H1 (cell line): ENCODE data around the gene MICU2. TPM values are rescaled to one million over a fixed set of nuclear protein-coding genes. Genes with fewer than 3 reads are reported as not detected.
"Not testable (repeated sequence)": the region's sequence is repeated elsewhere in the genome, so short reads cannot be mapped to it uniquely, and the experiment has no call there.

Source experiments
- CTCF ChIA-PET: fragments of 300-600 bp; sonication (Branson Sonifier 250); formaldehyde crosslinking; loops from one replicate; lab custom pipeline; 2021; ENCODE audit not compliant: partially characterized antibody; lab: Charles Lee
- POLR2A ChIA-PET: fragments of 300-600 bp; sonication (Branson Sonifier 250); formaldehyde crosslinking; loops from one replicate; lab custom pipeline; 2021; ENCODE audit warnings: inconsistent platforms; ENCODE audit not compliant: partially characterized antibody; lab: Charles Lee
- DNase-seq, 2 experiments: peaks; one replicate each; pipeline versions ENCODE4 v3.0.0 to v3.0.0-alpha.2; 2010 to 2022; ENCODE audit warnings: low spot score in 2 of 2, low read depth in 1 of 2, mixed read lengths in 1 of 2
- FAIRE-seq: peaks from 2 replicates; lab custom pipeline; 2011; peaks lifted over from hg19 to GRCh38; lab: Jason Lieb, UNC
- H2AFZ ChIP-seq: 2 replicates; pipeline ENCODE4 v1.8.1; 2012; ENCODE audit warnings: low read length, inconsistent platforms
- H2AK5ac ChIP-seq: 2 replicates; pipeline ENCODE4 v1.6.1; 2013; ENCODE audit warnings: low read depth, low read length
- H2BK120ac ChIP-seq: replicated peaks from 2 replicates; pipeline ENCODE3; 2013; ENCODE audit warnings: low read depth, low read length, inconsistent platforms
- H2BK12ac ChIP-seq: 2 replicates; pipeline ENCODE4 v1.6.1; 2013; ENCODE audit warnings: low read depth, low read length
- H2BK15ac ChIP-seq: 2 replicates; pipeline ENCODE4 v1.6.1; 2013; ENCODE audit warnings: low read length
- H2BK20ac ChIP-seq: 2 replicates; pipeline ENCODE4 v1.6.1; 2013; ENCODE audit warnings: low read length
- H2BK5ac ChIP-seq: 2 replicates; pipeline ENCODE4 v1.6.1; 2013; ENCODE audit warnings: low read depth, low read length
- H3K14ac ChIP-seq: 2 replicates; pipeline ENCODE4 v1.6.1; 2013; ENCODE audit warnings: inconsistent platforms; ENCODE audit not compliant: insufficient read length
- H3K18ac ChIP-seq: 2 replicates; pipeline ENCODE4 v1.6.1; 2013; ENCODE audit warnings: low read length; ENCODE audit errors: extremely low read depth
- H3K23ac ChIP-seq: 2 replicates; pipeline ENCODE4 v1.6.1; 2013; ENCODE audit warnings: inconsistent platforms; ENCODE audit not compliant: insufficient read length
- H3K23me2 ChIP-seq: 2 replicates; pipeline ENCODE4 v1.6.1; 2013; ENCODE audit warnings: low read depth, low read length
- H3K27ac ChIP-seq: 2 replicates; pipeline ENCODE4 v1.6.1; 2011; ENCODE audit warnings: low read depth, low read length, inconsistent platforms
- H3K27me3 ChIP-seq, 4 experiments: replicated peaks in 1 of 4; 1 replicate in 1 of 4; 2 replicates in 3 of 4; pipeline versions ENCODE4 v1.6.1 to v1.8.1; 2011 to 2013; ENCODE audit warnings: low read length in 3 of 4, mild to moderate bottlenecking in 3 of 4, inconsistent platforms in 2 of 4, mixed read lengths in 2 of 4, moderate library complexity in 1 of 4; ENCODE audit not compliant: control insufficient read depth in 3 of 4, insufficient read depth in 3 of 4; ENCODE audit errors: extremely low read depth in 1 of 4
- H3K36me3 ChIP-seq, 4 experiments: 2 replicates each; pipeline versions ENCODE4 v1.6.1 to v1.8.1; 2011 to 2013; ENCODE audit warnings: mild to moderate bottlenecking in 4 of 4, low read length in 3 of 4, moderate library complexity in 2 of 4, control low read depth in 1 of 4, inconsistent platforms in 1 of 4; ENCODE audit not compliant: insufficient read depth in 4 of 4, control insufficient read depth in 2 of 4
- H3K4ac ChIP-seq: replicated peaks from 2 replicates; pipeline ENCODE3; 2013; ENCODE audit warnings: low read length, low read depth, mixed read lengths, inconsistent platforms; ENCODE audit not compliant: insufficient read length
- H3K4me1 ChIP-seq, 4 experiments: replicated peaks in 1 of 4; 1 replicate in 1 of 4; 2 replicates in 3 of 4; pipeline versions ENCODE4 v1.6.1 to v1.8.1; 2011 to 2013; ENCODE audit warnings: low read length in 3 of 4, inconsistent platforms in 2 of 4, mixed read lengths in 1 of 4; ENCODE audit not compliant: insufficient read depth in 4 of 4, control insufficient read depth in 3 of 4
- H3K4me2 ChIP-seq, 2 experiments: 2 replicates each; pipeline versions ENCODE4 v1.6.1 to v1.8.1; 2011 to 2013; ENCODE audit warnings: low read depth in 2 of 2, low read length in 2 of 2, control low read depth in 1 of 2, inconsistent platforms in 1 of 2, mild to moderate bottlenecking in 1 of 2; ENCODE audit not compliant: insufficient read depth in 1 of 2
- H3K4me3 ChIP-seq, 4 experiments: fragments of 200-600, 300-600 bp in 1 of 4; sonication (generic), shearing (Covaris generic), sonication (Bioruptor Twin) in 1 of 4; 2 replicates each; pipeline versions ENCODE4 v1.5.1 to v1.8.1; 2011 to 2016; ENCODE audit warnings: low read length in 4 of 4, low read depth in 3 of 4, control low read depth in 2 of 4, inconsistent platforms in 2 of 4, mild to moderate bottlenecking in 2 of 4, mixed read lengths in 1 of 4, moderate library complexity in 1 of 4; ENCODE audit not compliant: insufficient read depth in 2 of 4; ENCODE audit errors: extremely low read depth in 1 of 4
- H3K56ac ChIP-seq: replicated peaks from 2 replicates; pipeline ENCODE3; 2013; ENCODE audit warnings: low read depth, mild to moderate bottlenecking, mixed read lengths, low read length, inconsistent platforms; ENCODE audit not compliant: insufficient read length
- H3K79me1 ChIP-seq: 2 replicates; pipeline ENCODE4 v1.6.1; 2013; ENCODE audit warnings: low read depth, low read length, control low read depth
- H3K79me2 ChIP-seq, 2 experiments: 2 replicates each; pipeline versions ENCODE4 v1.6.1 to v1.8.1; 2012 to 2013; ENCODE audit warnings: low read length in 2 of 2, mild to moderate bottlenecking in 2 of 2, inconsistent platforms in 1 of 2; ENCODE audit not compliant: insufficient read depth in 2 of 2, control insufficient read depth in 1 of 2
- H3K9ac ChIP-seq, 4 experiments: replicated peaks in 1 of 4; 1 replicate in 1 of 4; 2 replicates in 3 of 4; pipeline versions ENCODE4 v1.6.1 to v1.8.1; 2011 to 2013; ENCODE audit warnings: low read depth in 3 of 4, low read length in 3 of 4, control low read depth in 2 of 4, mild to moderate bottlenecking in 2 of 4, moderate library complexity in 2 of 4, inconsistent platforms in 1 of 4; ENCODE audit errors: extremely low read depth in 1 of 4
- H3K9me3 ChIP-seq, 2 experiments: 2 replicates each; pipeline versions ENCODE4 v1.6.1 to v1.8.1; 2012 to 2013; ENCODE audit warnings: mild to moderate bottlenecking in 2 of 2, moderate library complexity in 2 of 2, control low read depth in 1 of 2, inconsistent platforms in 1 of 2, low read depth in 1 of 2, low read length in 1 of 2, mixed read lengths in 1 of 2; ENCODE audit not compliant: insufficient read depth in 2 of 2
- H4K20me1 ChIP-seq, 2 experiments: replicated peaks in 1 of 2; 2 replicates each; pipeline versions ENCODE3 to v1.8.1; 2011 to 2013; ENCODE audit warnings: inconsistent platforms in 2 of 2, low read length in 2 of 2, mild to moderate bottlenecking in 1 of 2; ENCODE audit not compliant: insufficient read depth in 2 of 2, control insufficient read depth in 1 of 2
- H4K5ac ChIP-seq: 2 replicates; pipeline ENCODE4 v1.6.1; 2013; ENCODE audit warnings: low read length, low read depth, mixed read lengths, inconsistent platforms; ENCODE audit not compliant: insufficient read length
- H4K8ac ChIP-seq: 2 replicates; pipeline ENCODE4 v1.8.0; 2013; ENCODE audit warnings: mild to moderate bottlenecking, moderate library complexity, low read length, inconsistent platforms; ENCODE audit not compliant: insufficient read depth; ENCODE audit errors: extremely low read depth
- H4K91ac ChIP-seq: replicated peaks from 2 replicates; pipeline ENCODE3; 2013; ENCODE audit warnings: low read length, mixed read lengths, inconsistent platforms; ENCODE audit not compliant: insufficient read length
- WGBS, 2 experiments: shearing (Covaris generic) in 1 of 2; methylation state at CpG; one replicate each; pipeline versions ENCODE4 v1.1.6 to v1.1.7; 2013 to 2015; ENCODE audit warnings: low lambda C conversion rate in 2 of 2, mixed read lengths in 2 of 2, inconsistent platforms in 1 of 2, low coverage in 1 of 2, missing lambda C conversion rate in 1 of 2; ENCODE audit not compliant: insufficient replicate concordance in 2 of 2, insufficient coverage in 1 of 2, insufficient read length in 1 of 2; ENCODE audit errors: extremely low coverage in 1 of 2, missing lambda C conversion rate in 1 of 2; 5-methylcytosine and 5-hydroxymethylcytosine counted together
- polyA plus RNA-seq, 7 experiments: library from polyadenylated mRNA; depleted of rRNA in 3 of 7; stranded (reverse) in 5 of 7; unstranded in 2 of 7; fragments of >200 nt in 5 of 7; fragments of 200-250 nt in 2 of 7; gene quantifications; 1 replicate in 5 of 7; 2 replicates in 1 of 7; 4 replicates in 1 of 7; pipeline versions ENCODE4 v1.2.1 to v1.2.3, GENCODE V29; 2011 to 2013; ENCODE audit warnings: missing spikeins in 2 of 7, mixed read lengths in 2 of 7
- total RNA-seq: library from RNA; stranded (reverse); fragmentation: NEBNext Ultra II Directional; extraction: Animal tissue kit (Norgen Biotek cat#: 25700); gene quantifications from 2 replicates; pipeline ENCODE4 v1.2.1, GENCODE V29; 2021

MICU2 gene
- total and polyA plus RNA-seq, 2 of the 8 experiments (the other 6 are each of a cell fraction or from before 2014, with no cell fraction given) = 34.6 to 36.5 TPM

DNA sequence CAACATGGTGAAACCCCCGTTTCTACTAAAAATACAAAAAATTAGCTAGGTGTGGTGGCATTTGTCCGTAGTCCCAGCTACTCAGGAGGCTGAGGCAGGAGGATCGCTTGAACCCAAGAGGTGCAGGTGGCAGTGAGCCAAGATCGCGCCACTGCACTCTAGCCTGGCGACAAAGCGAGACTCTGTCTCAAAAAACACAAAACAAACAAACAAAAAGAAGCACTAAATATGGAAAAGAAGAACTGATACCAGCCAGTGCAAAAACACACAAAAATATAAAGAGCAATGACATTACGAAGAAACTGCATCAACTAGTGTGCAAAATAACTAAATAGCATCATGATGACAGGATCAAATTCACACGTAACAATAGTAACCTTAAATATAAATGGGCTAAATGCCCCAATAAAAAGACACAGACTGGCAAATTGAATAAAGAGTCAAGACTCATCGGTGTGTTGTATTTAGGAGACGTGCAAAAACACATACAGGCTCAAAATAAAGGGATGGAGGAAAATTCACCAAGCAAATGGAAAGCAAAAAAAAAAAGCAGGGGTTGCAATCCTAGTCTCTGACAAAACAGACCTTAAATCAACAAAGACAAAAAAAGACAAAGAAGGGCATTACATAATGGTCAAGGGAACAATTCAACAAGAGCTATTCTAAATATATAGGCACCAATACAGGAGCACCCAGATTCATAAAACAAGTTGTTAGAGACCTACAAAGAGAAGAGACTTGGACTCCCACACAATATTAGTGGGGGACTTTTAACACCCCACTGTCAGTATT, 13.1 kb downstream of the MICU2 start:
- H3K36me3 ChIP-seq, H3K9ac ChIP-seq, H3K4me1 ChIP-seq, H3K14ac ChIP-seq, H3K9me3 ChIP-seq, DNase-seq, H2BK20ac ChIP-seq, H3K27me3 ChIP-seq, H3K4me3 ChIP-seq, H4K5ac ChIP-seq, H3K18ac ChIP-seq, H2AFZ ChIP-seq, H4K8ac ChIP-seq, H3K23me2 ChIP-seq, H3K56ac ChIP-seq, CTCF ChIA-PET, H3K4me2 ChIP-seq, H3K79me1 ChIP-seq, H2BK120ac ChIP-seq, H3K4ac ChIP-seq, H3K23ac ChIP-seq, H3K27ac ChIP-seq, H2AK5ac ChIP-seq, H2BK15ac ChIP-seq, H4K91ac ChIP-seq, H2BK12ac ChIP-seq, H4K20me1 ChIP-seq, FAIRE-seq, H2BK5ac ChIP-seq: not testable (repeated sequence)
- peaks cover 3 to 91% of the 10 kb centered on the region in 2 experiments; a peak in 3 of 4 replicates for H3K79me2 ChIP-seq
- 96% methylated on average over 11 of the region's 11 CpGs; no CpG with 5 or more reads in 1 of the 2 experiments for WGBS, 2 experiments
- POLR2A ChIA-PET = interaction anchor here (1.8 kb wide), 1 partner anchor 13 kb away, joined by 5 read pairs; the partner anchor contains the start of gene MICU2
